ENCODE results near the gene TERB2.
"Not testable (repeated sequence)": the region's sequence is repeated elsewhere in the genome, so short reads cannot be mapped to it uniquely, and the experiment has no call there.

Gene TERB2

DNA sequence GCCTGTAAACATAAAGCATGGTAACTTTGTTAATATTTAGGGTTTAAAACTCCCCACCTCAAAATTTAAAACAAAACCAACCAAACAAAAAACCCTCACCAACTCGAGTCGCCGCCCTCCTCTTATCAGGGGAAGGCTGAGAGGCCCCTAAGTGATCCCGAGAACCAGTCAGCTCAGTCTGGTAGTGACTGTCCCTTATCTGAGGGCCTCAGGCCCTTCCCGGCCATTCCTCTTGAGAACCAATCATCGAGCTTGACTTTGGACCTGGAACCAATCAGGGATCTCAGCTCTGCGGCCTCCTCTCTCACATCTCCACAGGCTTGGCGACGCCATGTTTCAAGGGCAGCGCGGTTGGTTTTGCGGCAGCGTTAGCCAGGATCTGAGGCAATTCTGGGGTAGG lies at the start of gene TERB2:
TSS of gene TERB2 (plus strand) at position 300 of the 400 bp plus-strand sequence. CDS start at position 332, 32 bp downstream.
- no peak for DNase-seq

- DNase-seq, result no peak
These were observed 47.1 kb upstream of the TERB2 start for GRCh38 chr15:44909423-44909822.

DNA sequence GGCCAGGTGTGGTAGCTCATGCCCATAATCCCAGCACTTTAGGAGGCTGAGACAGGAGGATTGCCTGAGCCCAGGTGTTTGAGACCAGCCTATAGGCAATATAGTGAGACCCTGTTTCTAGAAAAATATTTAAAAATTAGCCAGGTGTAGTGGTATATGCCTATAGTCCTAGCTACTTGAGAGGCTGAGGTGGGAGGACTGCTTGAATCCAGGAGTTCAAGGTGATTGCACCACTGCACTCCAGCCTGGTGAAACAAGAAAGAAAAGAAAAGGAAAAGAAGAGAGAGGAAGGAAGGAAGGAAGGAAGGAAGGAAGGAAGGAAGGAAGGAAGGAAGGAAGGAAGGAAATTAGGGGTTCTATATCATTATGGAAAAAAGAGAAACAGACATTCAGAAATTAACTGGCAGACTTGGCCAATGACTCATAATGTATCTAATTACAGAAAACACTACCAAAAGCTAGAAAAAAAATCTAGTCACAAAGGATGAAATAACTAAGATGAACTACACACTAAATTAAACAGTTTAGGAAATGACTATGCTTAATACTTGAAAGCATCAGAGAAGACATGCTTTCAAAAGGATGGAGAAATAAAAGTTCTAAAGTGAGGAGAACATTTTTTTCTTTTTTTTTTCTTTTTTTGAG lies 45.4 kb upstream of the TERB2 start:
- no peak for DNase-seq

- not testable (repeated sequence) for DNase-seq
These were observed 44.3 kb upstream of the TERB2 start for GRCh38 chr15:44912186-44912585.

DNA sequence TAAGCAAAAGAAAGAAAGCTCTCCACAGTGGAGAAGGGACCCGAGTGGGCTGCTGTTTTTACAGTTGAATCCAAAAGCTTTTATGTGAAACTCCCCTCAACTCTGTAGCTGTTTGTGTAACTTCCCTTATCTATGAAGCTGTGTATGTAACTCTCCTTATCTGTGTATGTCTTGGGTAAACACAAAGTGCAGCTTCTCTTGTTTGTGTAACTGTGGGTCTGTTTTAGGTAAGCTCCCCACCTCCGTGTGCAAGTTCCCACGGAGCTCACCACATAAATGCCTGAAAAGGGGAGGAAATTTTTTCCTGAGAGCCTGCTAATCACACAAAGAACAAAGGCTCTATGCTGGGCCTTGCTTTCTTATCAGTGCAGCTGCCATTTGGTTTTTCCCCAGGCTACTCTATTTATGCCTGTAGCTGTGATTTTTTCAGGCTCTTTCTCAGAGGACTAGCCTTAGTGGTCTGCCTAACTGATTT lies 43.5 kb upstream of the TERB2 start:
- DNase-seq, result not testable (repeated sequence)

DNA sequence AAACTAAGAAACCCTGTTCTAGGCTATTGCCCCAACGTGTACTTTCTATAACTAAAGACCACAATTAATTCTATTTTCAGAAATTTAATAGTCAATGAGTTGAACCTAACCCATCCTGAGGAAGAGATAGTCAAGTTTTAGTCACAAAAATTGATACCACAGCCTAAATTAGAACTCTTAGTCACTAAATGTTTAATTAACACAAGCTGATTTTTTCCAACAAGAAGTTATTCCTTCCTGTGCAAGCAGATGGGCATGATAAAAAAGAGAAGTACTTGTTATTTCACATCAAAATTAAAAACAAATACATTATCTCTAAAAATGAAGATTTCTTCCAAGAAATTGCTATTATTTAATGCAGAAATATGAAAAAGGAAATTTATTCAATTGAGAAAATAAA lies 38.4 kb upstream of the TERB2 start:
- no peak for DNase-seq

DNA sequence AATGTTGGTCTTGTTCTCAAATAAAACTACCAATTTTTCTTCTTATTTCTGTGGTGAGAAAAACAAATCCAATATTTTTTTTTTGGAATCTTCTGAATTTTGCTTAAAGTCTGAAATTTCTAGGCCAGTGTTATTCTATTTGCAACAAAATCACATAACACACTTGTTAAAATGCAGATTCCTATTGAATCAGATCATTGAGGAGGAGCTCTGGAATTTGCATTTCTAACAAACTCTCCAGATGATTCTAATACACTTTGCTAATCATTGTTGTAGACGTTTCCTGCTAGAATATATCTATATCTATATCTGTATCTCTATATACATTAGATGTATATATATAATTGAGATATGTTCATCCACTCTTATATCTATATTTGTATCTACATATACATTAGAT lies 27.8 kb upstream of the TERB2 start:
- not testable (repeated sequence) for DNase-seq

DNA sequence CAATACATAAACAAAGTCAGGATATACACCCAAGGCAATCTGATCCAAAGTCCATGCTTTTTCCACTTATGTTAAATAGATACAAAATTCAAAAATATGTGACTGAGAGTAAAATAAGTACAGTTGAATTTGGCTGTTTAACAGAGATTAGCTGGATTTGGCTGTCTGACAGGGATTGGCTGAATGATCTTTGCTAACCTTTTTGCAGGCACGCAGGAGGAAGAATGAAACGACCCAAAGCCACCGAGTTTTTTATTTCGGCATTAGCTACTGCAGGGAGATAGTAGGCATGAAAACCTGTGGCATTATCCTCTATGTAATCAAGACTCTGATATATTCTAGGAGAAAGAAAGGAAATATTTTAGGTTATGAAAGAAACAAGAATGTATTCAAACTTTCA lies 26.2 kb upstream of the TERB2 start:
- DNase-seq, result not testable (repeated sequence)

DNA sequence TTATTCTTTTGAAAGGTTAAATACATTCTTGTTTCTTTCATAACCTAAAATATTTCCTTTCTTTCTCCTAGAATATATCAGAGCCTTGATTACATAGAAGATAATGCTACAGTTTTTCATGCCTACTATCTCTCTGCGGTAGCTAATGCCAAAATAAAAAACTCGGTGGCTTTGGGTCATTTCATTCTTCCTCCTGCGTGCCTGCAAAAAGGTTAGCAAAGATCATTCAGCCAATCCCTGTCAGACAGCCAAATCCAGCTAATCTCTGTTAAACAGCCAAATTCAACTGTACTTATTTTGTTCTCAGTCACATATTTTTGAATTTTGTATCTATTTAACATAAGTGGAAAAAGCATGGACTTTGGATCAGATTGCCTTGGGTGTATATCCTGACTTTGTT lies 1.8 kb downstream of the TERB2 start:
- DNase-seq, result not testable (repeated sequence)

DNA sequence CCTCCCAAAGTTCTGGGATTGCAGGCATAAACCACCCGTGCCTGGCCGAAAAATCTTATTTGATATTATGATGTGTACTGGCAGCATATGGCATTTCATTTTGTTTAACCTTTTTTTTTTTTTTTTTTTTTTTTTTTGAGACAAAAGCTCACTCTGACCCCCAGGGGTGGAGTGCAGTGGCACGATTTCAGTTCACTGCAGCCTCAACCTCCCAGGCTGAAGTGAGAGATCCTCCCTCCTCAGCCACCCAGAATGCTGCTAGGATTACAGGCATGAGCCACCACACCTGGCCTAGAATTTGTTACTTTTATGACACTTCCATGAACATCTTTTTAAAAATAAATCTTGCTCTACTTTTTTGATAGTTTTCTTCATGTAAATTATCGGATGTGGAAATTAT lies 12.0 kb downstream of the TERB2 start:
- DNase-seq, result no peak

GRCh38 chr15:44971036-44971435 lies 14.5 kb downstream of the TERB2 start:
- DNase-seq, result no peak

- DNase-seq, result not testable (repeated sequence)
These were observed 19.7 kb downstream of the TERB2 start for GRCh38 chr15:44976183-44976582.

DNA sequence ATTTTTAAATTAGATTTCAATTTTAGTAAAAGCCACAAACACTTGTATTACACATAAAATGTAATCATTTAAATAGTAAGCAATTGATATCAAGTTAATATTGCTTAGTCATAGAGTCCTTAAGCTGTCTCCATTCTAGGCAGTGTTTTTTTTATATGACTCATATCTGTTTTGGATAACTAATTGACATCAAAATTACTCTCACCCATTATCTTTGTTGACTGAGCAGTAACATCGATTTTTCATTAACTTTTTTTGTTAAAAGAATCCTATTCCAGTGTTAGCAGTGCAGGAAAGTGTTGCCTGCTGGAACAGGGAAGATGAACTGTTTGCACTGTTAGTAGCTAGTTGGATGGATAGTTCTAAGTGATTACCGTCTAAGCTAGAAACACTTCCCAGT lies 21.3 kb downstream of the TERB2 start:
- DNase-seq, result not testable (repeated sequence)

- DNase-seq, result not testable (repeated sequence)
These were observed 23.3 kb downstream of the TERB2 start for GRCh38 chr15:44979617-44980339.

DNA sequence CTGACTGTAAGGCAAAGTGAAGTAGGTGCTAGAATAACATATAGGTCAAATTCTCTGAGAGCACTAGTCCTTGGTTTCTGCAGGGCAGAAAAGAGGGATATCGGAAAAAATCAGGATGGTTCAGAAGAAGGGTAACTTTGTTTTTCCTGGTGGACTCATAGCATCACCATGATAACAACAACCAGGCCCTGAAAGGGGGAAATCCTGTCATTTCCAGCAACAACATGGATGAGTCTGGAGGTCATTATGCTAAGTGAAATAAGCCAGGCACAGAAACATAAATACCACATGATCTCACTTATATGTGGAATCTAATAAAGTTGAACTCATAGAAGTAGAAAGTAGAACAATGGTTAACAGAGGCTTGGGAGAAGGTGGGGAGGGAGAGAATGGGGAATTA lies 27.7 kb downstream of the TERB2 start:
- not testable (repeated sequence) for DNase-seq

DNA sequence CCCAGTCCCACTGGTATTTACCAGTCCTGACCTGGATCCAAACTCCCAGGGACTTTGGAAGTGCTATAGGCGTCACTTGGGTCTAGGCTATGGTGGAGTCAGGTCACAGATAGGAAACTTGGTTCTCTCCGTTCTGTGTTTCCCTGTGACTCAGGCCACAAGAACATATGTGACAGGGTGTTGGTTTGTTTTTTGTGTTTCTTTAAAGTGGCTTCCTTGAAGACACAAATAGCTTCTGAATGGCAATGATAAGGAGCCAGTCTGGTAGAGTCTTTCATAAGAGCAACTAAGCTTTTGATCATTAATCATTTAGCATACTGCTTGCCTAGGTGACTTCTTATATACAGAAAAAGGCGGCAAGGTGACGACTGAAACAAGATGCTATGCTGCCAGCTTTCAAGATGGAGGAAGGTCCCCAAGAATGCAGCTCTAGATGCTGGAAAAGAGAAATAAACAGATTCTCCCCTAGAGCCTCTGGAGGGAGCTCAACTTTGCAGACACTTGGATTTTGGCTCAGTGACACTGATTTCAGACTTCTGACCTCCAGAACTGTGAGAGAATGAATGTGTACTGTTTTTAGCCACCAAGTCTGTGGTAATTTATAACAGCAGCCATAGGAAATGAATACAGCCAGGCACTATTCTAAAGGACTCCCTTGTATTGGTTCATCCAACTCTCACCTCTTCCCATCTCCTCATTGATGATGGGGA lies 30.0 kb downstream of the TERB2 start:
- not testable (repeated sequence) for DNase-seq

DNA sequence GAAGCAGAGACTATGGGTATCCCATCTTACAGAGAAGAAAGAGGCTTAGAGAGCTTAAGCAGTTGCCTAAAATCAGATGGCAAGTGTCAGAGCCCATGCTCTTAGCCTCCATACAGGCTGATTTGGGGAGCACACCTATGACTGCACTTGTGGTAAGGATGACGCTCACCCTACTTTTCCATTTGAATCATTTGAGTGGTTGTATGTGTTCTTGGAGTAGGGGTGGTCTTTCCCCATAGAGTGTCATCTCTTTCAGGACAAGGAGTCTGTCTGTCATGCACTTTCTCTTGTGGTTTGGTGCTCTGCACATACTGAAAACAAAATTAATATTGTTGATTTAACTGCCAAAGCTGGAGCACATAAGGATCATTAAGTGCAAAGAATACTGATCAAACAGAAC lies 31.2 kb downstream of the TERB2 start:
- DNase-seq, result not testable (repeated sequence)

- DNase-seq, result not testable (repeated sequence)
These were observed 31.8 kb downstream of the TERB2 start for GRCh38 chr15:44988184-44988869.

DNA sequence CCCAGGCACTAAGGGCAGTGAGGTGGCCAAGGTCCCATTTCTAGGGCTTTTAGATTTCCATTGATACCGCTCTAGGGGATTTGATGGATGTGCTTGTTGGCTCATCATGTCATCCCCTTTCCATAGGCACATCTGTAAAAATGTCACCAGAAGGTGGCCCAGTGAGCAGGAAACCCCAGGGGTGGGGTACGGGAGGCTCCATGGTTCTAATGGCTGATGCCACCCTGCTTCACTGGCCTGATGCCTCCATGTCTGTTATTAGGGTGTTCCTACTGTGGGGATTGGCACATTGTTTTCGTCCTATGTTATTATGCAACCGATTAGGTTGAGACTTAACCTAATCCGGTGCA lies 32.4 kb downstream of the TERB2 start:
- DNase-seq, result not testable (repeated sequence)

- not testable (repeated sequence) for DNase-seq
These were observed 41.1 kb downstream of the TERB2 start for GRCh38 chr15:44997632-44998031.

GRCh38 chr15:44999105-44999504 lies 42.6 kb downstream of the TERB2 start:
- DNase-seq, result no peak

GRCh38 chr15:45001180-45001579 lies 44.7 kb downstream of the TERB2 start:
- DNase-seq, result not testable (repeated sequence)
